HG03558 (cell line): ENCODE measurements around the gene MAN1B1.

Experiments used
- ATAC-seq: cut with Tn5 transposase; IDR thresholded peaks from one replicate; pipeline ENCODE4 v1.9.1; 2021; ENCODE audit warnings: moderate number of reproducible peaks; ENCODE audit not compliant: unreplicated experiment; ENCODE audit errors: extremely low read depth

MAN1B1 gene

GRCh38 chr9:137141050-137141810 lies 54.4 kb downstream of the MAN1B1 start:
- no peak for ATAC-seq

- ATAC-seq: no peak
Measured at GRCh38 chr9:137141976-137142936, 55.5 kb downstream of the MAN1B1 start.

GRCh38 chr9:137143459-137143858 lies 56.7 kb downstream of the MAN1B1 start:
- no peak for ATAC-seq

GRCh38 chr9:137145731-137146526 lies 59.1 kb downstream of the MAN1B1 start:
- no peak for ATAC-seq

GRCh38 chr9:137146527-137146918 lies 59.7 kb downstream of the MAN1B1 start:
- ATAC-seq: no peak

- no peak for ATAC-seq
Measured at GRCh38 chr9:137147091-137147792, 60.5 kb downstream of the MAN1B1 start.

- ATAC-seq: no peak
Measured at GRCh38 chr9:137147793-137148160, 61.0 kb downstream of the MAN1B1 start.

- no peak for ATAC-seq
Measured at GRCh38 chr9:137148242-137148641, 61.5 kb downstream of the MAN1B1 start.

- no peak for ATAC-seq
Measured at GRCh38 chr9:137148661-137149060, 61.9 kb downstream of the MAN1B1 start.

- no peak for ATAC-seq
Measured at GRCh38 chr9:137149363-137149762, 62.6 kb downstream of the MAN1B1 start.

GRCh38 chr9:137149942-137150616 lies 63.3 kb downstream of the MAN1B1 start:
- ATAC-seq: no peak

- no peak for ATAC-seq
Measured at GRCh38 chr9:137150617-137151457, 64.1 kb downstream of the MAN1B1 start.

- ATAC-seq: no peak
Measured at GRCh38 chr9:137152844-137153405, 66.1 kb downstream of the MAN1B1 start.

GRCh38 chr9:137156567-137157375 lies 70.0 kb downstream of the MAN1B1 start:
- ATAC-seq: no peak

- ATAC-seq: no peak
Measured at GRCh38 chr9:137157618-137158415, 71.0 kb downstream of the MAN1B1 start.

- ATAC-seq: no peak
Measured at GRCh38 chr9:137158625-137159024, 71.8 kb downstream of the MAN1B1 start.
